Femur (tissue), 1 donor: ENCODE results near the gene SSX7.
"Not testable (repeated sequence)": the region's sequence is repeated elsewhere in the genome, so short reads cannot be mapped to it uniquely, and the experiment has no call there.

ENCODE experiments used
- DNase-seq: peaks from one replicate; pipeline ENCODE4 v3.0.0-alpha.2; 2017

SSX7 gene

GRCh38 chrX:52654800-52655199 lies at the start of gene SSX7:
SSX7 (minus strand) TSS chrX:52654900; CDS start chrX:52653472, 1,428 bp downstream.
- DNase-seq = not testable (repeated sequence)

GRCh38 chrX:52692034-52692433 lies 37.3 kb upstream of the SSX7 start:
- not testable (repeated sequence) for DNase-seq

- not testable (repeated sequence) for DNase-seq
These were observed 7.5 kb upstream of the SSX7 start for GRCh38 chrX:52662218-52662617.

- DNase-seq = not testable (repeated sequence)
These were observed 775 bp upstream of the SSX7 start for GRCh38 chrX:52655475-52655874.

GRCh38 chrX:52650676-52651075 lies 4.0 kb downstream of the SSX7 start:
- not testable (repeated sequence) for DNase-seq

GRCh38 chrX:52648956-52649355 lies 5.7 kb downstream of the SSX7 start:
- not testable (repeated sequence) for DNase-seq

- DNase-seq = not testable (repeated sequence)
These were observed 26.2 kb downstream of the SSX7 start for GRCh38 chrX:52628483-52628882.

GRCh38 chrX:52620661-52621060 lies 34.0 kb downstream of the SSX7 start:
- not testable (repeated sequence) for DNase-seq

- no peak for DNase-seq
These were observed 45.7 kb downstream of the SSX7 start for GRCh38 chrX:52608961-52609360.

GRCh38 chrX:52603151-52603550 lies 51.5 kb downstream of the SSX7 start:
- not testable (repeated sequence) for DNase-seq

- no peak for DNase-seq
These were observed 55.8 kb downstream of the SSX7 start for GRCh38 chrX:52598886-52599285.

- DNase-seq = no peak
These were observed 60.0 kb downstream of the SSX7 start for GRCh38 chrX:52594658-52595057.
